NCI-H82 treated with DMSO at 0.1 percent for 48 hours (cell line): ENCODE results near the gene FFAR4.
A peak's percentile ranks its signal among the peaks of the same experiment; 100 is the strongest.
"Not testable (repeated sequence)": the region's sequence is repeated elsewhere in the genome, so short reads cannot be mapped to it uniquely, and the experiment has no call there.

Experiments used
- DNase-seq: peaks from one replicate; lab custom pipeline; 2025; ENCODE audit not compliant: unreplicated experiment; lab: John Stamatoyannopoulos, UW

The FFAR4 gene

DNA sequence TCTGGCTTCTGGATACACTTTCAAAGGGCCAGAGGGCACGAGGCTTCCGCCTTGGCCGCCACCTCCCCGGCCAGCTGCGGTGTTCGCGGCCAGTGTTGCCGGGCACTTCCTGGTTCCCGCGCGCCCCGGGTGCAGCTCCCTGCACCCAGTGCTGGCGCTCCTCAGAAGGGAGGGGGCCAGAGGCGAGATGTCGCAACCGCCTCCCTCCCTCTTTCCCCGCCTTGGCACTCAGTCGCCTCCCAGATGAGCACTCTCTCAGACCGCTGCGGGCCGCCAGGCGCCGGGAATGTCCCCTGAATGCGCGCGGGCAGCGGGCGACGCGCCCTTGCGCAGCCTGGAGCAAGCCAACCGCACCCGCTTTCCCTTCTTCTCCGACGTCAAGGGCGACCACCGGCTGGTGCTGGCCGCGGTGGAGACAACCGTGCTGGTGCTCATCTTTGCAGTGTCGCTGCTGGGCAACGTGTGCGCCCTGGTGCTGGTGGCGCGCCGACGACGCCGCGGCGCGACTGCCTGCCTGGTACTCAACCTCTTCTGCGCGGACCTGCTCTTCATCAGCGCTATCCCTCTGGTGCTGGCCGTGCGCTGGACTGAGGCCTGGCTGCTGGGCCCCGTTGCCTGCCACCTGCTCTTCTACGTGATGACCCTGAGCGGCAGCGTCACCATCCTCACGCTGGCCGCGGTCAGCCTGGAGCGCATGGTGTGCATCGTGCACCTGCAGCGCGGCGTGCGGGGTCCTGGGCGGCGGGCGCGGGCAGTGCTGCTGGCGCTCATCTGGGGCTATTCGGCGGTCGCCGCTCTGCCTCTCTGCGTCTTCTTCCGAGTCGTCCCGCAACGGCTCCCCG, at the start of gene FFAR4:
Gene FFAR4 (plus strand): TSS at position 231 of the 842 bp plus-strand sequence. CDS start 56 bp downstream, at position 287.
- no peak for DNase-seq

GRCh38 chr10:93518531-93518930, 47.9 kb upstream of the FFAR4 start:
- no peak for DNase-seq

DNA sequence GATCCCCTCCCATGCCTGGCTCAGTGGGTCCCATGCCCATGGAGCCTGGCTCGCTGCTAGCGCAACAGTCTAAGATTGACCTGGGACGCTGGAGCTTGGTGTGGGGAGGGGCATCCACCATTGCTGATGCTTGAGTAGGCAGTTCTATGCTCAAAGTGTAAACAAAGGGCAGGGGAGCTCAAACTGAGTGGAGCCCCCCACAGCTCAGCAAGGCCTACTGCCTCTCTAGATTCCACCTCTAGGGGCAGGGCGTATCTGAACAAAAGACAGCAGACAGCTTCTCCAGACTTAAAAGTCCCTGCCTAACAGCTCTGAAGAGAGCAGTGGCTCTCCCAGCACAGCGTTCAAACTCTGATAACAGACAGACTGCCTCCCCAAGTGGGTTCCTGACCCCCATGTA, 31.2 kb upstream of the FFAR4 start:
- no peak for DNase-seq

DNA sequence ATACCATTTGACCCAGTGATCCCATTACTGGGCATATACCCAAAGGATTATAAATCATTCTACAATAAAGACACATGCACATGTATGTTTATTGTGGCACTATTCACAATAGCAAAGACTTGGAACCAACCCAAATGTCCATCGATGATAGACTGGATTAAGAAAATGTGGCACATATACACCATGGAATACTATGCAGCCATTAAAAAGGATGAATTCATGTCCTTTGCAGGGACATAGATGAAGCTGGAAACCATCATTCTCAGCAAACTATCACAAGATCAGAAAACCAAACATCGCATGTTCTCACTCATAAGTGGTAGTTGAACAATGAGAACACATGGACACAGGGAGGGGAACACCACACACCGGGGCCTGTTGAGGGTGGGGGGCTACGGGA, 25.6 kb upstream of the FFAR4 start:
- DNase-seq = not testable (repeated sequence)

GRCh38 chr10:93541402-93542357, 24.8 kb upstream of the FFAR4 start:
- peak; percentile 62 for DNase-seq

GRCh38 chr10:93542358-93542791, 24.1 kb upstream of the FFAR4 start:
- DNase-seq = peak; percentile 95

- not testable (repeated sequence) for DNase-seq
These were observed 19.5 kb upstream of the FFAR4 start for GRCh38 chr10:93546995-93547394.

DNA sequence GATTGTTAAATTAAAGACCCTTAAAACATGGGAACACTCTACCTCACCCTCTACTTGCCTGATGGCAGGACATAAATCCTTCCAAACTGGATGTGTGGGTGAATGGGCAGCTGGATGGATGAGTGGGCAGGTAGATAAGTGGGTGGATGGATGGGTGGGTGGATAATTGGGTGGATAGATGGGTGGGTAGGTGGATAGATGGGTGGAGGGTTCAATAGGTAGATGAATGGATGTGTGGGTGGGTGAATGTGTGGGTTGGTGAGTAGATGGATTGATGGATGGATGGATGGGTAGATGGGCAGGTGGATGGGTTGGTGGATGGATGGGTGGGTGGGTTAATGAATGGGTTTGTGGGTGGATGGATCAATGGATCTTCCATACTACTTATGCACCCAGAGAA, 18.9 kb upstream of the FFAR4 start:
- DNase-seq = no peak

DNA sequence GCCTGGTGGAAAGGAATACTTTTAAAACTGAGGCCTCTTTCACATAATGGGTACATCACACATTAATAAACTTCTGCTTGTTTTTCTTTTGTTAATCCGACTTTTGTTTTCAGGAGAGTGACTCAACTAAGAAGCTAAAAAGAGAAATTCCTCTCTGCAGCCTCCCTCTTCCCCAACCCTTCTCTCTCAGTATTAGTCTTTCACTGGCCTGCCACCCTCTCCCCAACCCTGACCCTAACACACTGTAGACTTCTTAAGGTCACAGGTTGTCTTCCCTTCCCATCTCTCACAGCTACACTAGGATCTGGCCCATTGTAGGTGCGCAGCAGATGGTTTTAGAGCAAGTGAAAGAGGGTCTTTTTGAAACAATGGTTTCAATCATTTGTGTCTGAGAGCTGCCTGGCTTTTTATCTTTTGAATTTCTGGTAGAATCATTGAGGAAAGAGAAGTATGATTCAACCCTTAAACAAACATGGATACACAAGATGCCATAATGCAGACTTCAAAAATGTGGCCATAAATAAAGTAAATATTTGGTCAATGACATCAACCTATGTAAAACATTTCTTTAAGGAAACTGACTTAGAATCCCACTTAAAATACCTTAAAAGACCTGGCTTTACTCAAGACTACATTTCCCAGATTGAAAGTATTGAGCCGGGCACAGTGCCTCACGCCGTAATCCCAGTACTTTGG, 17.9 kb upstream of the FFAR4 start:
- no peak for DNase-seq

DNA sequence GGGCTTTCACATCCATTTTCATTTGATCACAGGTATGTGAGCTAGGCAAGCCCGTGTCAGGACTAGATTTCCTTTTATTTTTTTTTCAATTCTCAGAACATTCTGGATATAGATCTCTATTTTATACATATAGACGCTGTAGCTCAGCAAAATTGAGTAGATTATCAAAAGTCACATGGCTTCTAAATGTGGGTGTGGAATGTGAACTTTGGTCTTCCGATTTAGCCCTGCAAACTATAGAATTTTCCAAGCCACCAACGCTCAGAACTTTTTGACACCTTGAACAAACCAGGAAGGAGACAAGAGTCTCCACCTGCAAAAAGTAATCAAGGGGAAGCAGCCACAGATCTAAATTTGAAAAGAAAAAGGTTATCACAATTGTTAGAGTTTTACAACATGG, 15.9 kb upstream of the FFAR4 start:
- DNase-seq = no peak

DNA sequence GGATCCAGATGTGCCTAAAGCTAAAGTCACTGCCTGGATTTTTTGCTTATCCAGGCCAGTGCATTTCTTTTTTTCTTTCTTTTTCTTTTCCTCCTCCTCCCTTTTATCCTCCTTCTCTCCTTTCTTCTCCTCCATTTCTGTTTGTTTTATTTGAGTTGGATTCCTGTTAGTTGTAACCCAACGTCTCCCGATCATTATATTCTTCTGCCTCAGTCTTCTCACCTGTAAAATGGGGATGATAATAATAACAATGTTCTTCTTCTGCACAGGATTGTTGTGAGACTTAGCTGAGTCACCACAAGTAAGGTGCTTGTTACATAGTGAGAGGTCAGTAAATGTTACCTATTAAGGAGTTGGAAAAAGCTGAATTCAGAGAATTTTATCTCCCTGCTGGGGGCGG, 13.7 kb upstream of the FFAR4 start:
- DNase-seq = no peak

DNA sequence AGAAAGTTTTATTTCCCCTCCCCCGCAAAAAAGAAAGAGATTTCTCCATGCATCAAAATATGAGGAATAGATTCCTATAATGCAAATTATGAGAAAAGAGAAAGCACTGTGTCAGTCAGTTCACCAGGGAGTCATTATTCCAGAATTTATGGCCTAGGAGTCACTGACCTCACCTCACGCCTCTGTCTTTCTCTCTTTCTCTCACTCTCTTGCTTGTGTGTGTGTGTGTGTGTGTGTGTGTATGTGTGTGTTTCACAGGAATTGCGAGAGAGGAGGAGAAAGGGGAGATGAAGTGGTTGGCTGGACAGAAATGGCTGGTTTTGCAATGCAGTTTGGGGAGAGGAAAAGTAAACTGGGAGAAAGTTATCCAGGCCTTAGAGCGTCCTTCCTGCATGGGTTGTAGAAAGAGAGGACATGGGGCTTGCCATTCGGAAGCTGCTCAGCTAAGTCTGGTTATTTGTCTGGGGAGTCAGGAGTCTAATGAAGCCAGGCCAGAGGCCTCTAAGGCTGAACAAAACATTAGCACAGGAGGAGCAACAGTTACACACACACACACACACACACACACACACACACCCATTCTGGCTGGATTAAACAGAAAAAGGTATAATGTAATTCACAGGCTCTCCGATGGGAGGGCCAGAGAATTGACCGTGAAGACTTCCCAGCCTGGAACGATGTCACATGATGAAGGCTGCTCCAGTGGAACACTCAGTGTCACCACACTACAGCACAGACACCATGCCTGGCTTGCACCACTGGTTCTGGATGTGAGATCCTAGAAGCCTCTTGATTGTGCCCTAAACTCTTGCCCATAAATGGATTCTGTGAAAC, 12.8 kb upstream of the FFAR4 start:
- DNase-seq = no peak

DNA sequence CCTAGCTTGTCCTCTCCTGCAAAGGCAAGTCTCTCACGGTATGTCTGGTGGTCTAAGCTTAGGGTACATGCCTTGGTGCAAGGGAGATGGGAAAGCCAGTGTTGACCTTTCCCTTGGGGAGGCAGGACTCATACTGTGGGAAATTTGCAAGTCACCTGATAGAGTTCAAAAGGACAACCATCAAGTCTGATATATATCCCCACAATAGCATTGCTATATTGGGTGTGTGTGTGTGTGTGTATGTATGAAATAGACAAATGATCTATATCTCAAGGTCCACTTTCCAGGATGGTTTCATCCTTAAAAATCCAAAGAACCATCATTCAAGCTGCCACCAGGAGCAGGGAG, 12.2 kb upstream of the FFAR4 start:
- no peak for DNase-seq

GRCh38 chr10:93554760-93555432, 11.6 kb upstream of the FFAR4 start:
- DNase-seq = peak; percentile 41

DNA sequence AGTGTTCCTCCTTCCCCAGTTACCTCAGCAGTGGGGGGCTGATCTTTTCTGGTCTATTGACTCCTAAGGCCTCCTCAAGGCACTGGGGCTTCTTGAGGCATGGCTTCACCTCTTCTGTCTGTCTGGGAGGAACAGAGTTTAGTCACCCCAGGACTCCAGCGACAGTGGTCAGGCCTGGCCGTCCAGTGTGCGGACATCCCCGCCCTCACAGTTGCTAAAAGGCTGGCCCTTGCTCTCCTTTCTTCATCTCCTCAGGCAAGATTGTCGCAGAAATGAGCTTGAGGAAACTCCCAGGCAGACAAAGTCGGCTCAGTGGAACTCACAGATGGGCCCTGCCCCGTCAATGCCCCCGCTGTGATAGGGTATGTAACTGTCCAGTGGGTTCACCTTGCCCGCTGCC, 7.0 kb upstream of the FFAR4 start:
- DNase-seq = no peak

GRCh38 chr10:93560541-93560940, 5.9 kb upstream of the FFAR4 start:
- no peak for DNase-seq

- no peak for DNase-seq
These were observed 1.0 kb upstream of the FFAR4 start for GRCh38 chr10:93565446-93565845.

DNA sequence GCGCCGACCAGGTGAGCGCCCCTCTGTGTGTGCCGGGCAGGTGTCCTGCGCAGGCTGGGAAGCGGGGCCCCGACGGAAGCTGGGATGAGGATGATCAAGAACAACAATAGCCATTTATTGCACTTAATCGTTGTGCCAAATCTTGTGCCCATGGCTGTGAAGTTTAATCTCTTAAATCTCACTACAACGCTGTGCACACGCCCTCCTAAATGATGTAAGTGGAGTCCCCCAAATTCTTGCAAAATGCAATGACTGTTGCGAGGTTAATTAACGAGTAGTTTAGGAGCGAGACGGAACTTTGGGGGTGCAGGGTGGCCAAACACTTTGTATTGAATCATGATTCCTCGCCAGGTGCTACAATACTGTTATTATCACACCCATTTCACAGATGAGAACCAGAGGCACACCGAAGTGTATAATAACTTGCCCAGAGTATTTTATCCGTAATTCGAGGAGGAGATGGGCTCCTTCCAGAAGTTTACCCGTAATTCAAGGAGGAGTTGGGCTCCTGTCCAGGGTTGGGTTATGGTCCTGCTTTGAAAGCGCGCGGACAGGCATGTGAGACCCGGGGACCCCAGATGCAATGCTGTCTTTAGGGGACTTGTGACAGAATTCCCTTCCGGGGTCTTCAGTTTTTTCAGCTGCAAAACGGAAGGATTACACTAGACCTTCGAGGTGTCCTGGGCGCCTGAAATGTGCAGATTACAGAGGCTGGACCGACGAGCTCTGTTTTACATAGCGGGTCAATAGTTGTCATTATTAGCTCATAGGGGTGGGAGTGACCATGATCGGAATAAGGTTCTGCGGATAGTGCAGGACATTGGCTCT, 1.0 kb downstream of the FFAR4 start:
- no peak for DNase-seq

DNA sequence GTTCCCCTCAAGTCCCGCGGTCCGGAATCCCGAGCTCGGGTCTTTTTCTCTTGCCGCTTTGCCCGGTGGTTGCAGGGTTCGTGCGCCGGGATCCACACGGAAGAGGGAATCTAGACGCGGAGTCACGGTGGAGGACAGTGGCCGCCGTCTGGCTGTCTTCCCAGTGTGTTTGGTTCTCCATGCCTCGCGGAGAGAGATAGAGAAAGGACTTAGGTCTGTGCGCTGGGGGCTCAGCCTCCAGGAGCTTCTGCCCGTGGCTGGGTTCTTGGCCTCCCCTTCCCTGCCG, 1.6 kb downstream of the FFAR4 start:
- DNase-seq = no peak
